Measurements from ENCODE around the gene C14orf132.

Gene C14orf132

DNA sequence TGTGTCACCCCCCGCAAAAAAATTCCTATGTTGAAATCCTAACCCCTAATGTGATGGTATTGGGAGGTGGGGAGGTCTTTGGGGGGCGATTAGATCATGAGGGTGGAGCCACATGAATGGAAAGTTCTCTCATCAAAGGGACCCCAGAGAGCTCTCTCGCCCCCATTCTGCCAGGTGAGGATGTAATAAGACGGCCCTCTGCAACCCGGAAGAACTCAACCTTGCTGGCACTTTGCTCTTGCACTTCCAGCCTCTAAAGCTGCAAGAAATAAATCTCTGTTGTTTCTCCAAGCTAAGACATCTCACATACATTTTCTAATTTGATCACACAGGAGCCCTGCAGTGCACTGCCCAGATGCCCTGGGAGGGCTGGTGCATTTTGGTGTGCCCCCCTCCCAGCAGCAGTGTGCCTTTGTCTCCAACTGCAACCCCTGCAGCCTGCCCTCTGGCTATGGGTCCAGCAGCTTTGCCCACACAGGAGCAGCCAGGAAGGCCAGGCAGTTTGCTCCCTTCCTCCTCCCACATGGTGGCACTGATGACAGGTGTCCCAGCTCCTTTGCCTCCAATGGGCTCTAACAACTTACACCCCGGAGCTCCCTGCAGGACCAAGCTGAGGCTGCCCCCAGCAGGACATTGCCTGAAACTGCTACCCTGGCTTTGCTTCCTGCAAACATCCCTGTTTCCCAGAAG is 59.3 kb downstream of the C14orf132 start:
- DNase-seq (ENCODE audit: low spot score), result peak; percentile 78

- DNase-seq (ENCODE audit: low spot score), result no peak
These were observed 59.8 kb downstream of the C14orf132 start for GRCh38 chr14:96098999-96099335.

DNA sequence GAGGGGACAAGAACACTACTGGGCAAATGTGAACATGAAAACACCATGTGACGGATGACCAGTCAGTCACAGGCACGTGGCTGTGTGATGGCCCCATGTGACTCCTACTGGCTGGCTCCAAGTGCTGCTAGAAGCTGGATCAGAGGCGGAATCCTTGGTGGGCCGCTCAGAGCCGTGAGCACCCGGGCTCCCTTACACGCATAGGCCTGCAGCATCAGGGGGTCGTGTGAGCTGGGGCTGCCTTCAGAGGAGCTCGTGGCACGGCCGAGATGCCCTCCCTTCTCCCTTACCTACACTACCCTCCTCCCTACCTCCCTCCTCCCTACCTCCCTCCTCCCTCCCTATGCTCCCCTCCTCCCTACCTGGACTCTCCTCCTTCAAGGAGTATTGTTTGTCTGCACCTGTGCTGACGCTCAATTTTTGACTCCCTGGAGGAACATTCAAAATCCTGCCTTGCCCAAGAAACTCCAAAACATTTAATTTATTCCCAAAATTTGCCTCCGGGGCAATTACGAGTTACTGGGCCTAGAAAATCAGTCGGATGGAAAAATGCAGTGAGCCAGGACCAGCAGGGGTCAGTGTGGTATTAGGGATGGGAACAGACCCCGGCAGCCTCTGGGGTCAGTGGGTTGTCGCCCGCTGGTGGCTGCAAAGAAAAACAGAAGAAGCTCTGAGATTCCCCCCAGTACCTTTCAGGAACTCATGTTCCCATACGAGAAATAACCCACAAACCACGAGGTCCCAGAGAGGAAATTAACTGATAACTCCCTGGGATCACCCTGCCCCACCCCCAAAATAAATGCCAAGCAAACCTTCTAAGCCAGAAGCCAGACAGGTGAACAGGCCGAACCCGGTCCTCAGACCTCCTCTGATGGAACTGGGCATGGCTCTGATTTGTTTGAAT is 61.3 kb downstream of the C14orf132 start:
- peak; percentile 87 for DNase-seq (ENCODE audit: low spot score)

- DNase-seq (ENCODE audit: low spot score), result peak; percentile 55
These were observed 63.1 kb downstream of the C14orf132 start for GRCh38 chr14:96102081-96102856.

DNA sequence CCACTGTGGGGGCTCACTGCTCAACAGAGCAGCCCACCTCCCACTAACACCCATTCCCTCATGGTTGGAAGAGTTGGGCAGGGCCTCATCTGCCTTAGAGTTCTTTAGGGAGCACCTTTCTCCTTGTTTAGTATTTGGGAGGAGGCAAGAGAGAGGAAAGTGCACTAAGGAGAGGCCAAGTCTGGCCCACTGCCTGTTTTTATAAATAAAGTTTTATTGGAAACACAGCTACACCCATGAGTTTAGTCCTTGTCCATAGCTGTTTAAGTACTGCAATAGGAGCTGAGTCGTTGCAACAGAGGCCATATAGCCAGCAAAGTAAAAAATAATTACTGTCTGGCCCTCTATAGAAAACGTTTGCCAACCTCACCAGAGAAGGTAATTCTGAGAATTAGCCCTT is 63.9 kb downstream of the C14orf132 start:
- no peak for DNase-seq (ENCODE audit: low spot score)

DNA sequence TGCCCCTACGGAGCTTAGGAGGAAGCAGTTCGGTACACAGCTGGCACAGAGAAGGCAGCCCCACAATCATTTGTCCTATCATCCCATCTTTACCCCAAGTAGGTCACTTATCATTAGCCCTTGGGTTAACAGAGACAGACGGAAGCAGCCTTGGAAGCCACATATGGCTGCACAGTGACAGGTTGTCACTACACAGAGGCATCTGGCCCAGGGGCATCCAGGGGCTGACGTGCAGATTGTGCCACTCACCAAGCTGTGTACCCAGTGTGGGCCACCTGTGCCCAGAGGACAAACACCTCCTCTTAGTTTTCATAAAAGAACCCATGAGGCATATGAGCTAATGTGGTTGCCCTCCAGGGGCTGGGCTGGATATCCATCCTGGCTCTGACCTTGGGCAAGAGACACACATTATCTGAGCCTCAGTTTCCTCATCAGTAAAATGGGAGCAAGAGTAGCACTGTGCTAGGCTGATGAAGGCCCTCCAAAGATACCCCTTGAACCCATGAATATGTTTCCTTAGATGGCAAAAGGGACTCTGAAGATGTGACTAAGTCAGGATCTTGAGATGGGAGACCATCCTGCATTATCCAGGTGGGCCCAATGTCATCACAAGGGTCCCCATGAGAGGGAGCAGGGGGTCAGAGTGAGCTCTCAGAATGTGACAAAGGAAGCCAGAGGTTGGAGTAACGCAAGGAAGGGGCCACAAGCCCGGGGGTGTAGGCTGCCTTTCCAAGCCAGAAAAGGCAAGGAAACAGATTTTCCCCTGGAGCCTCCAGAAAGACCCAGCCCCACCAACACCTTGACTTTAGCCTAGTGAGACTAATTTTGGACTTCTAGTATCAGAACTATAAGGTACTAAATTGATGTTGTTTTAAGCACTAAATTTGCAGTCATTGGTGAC is 64.6 kb downstream of the C14orf132 start:
- DNase-seq (ENCODE audit: low spot score), result no peak

DNA sequence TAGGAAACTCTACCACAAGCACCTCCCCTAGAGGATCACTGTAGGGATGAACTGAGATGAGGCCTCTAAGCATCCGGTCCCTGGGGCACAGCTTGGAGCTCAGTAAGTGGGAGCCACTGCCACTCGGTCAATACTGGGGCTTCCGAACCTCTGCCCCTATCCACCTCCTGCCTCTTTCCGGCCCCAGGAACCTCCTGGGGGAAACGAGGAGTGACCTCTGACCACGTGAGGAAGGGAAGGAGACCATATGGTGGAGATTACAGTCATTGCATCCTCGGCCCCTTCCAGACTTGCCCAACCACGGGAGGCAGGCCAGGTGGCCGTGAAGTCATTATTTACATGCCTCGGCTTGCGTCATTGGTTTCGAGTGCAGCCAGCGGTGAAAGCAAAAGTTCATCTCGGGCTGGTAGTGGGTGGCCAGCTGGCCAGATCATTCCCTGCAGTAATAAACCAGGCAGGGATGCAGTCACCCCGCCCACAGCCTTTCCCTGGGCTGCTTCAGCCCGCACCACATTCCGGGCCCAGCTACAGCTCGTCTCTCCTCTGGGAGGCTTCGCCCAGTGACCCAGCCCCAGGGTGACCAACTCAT is 65.4 kb downstream of the C14orf132 start:
- peak; percentile 96 for DNase-seq (ENCODE audit: low spot score)

DNA sequence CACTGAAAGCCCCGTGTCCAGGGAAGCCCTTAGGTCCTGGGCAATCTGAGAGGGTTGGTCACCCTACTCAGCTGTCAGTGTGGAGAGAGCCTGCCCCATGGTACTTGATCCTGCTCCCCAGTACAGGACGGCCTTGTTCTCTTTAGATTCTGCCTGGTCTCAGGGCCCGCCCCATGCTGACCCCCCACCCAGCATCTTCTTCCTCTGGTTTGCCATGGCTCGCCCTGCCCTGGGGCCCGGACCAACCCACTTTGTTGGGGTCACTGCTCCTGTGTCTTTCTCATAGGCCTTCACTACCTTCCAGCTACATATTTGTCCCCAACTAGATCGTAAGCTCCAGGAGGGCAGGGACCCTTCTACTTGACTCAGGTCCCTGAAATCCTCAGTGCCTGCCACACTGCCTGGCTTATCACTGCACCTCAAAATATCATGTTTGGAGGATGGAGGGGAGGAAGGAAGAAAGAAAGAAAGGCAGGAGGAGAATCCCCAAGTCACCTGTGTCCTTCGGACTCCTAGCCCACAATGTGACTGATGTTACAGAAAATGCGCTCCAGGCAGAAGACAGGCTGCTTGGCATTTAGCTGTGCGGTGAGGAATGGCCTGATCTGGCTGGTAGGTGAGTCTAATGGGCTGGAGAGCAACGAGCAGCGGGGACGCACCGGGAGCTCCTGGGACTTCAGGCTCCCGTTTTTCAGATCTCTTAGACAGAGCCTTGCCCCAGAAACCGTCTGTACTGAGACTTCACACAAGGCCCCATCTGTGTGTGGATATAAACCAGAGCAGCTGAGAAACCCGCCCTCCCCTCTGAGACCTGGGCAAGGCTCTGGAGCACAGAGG is 66.1 kb downstream of the C14orf132 start:
- no peak for DNase-seq (ENCODE audit: low spot score)

GRCh38 chr14:96105926-96106441 is 66.8 kb downstream of the C14orf132 start:
- peak; percentile 27 for DNase-seq (ENCODE audit: low spot score)

GRCh38 chr14:96106891-96107290 is 67.7 kb downstream of the C14orf132 start:
- DNase-seq (ENCODE audit: low spot score), result no peak

- DNase-seq (ENCODE audit: low spot score), result no peak
These were observed 69.1 kb downstream of the C14orf132 start for GRCh38 chr14:96108061-96108795.

DNA sequence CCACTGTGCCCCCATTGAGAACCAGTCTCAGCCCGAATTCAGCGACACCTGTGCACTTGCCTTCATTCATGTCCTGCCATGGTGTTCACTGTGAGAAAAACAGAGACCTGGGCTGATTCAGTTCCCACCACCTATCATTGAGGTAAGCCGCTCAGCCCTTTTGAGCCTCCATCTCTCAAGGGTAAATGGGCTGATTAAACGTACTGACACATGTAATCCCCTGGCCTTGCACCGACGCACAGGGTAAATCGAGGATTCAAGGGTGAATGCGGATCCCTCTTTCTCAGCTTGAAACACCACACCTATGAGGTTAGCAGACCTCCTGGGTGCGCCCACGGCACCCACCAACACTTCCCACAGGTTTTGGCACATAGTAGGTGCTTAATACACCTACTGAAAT is 69.7 kb downstream of the C14orf132 start:
- DNase-seq (ENCODE audit: low spot score), result no peak

- DNase-seq (ENCODE audit: low spot score), result no peak
These were observed 70.6 kb downstream of the C14orf132 start for GRCh38 chr14:96109596-96110355.

DNA sequence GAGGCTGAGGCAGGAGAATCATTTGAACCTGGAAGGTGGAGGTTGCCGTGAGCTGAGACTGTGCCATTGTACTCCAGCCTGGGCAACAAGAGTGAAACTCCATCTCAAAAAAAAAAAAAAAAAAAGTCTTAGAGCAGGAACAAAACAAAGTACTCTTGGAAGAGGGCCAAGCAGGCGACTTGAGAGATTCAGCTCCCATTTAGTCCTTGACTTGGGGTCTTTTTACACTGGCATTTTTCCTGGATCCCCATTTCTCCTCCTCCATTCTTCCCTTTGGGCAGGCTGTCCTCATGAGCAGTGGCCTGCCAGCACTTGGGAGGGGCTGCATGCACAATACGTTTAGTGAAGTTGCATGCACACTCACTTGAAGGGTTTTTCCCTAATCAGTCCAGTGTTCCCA is 72.9 kb downstream of the C14orf132 start:
- no peak for DNase-seq (ENCODE audit: low spot score)

GRCh38 chr14:96114002-96114401 is 74.8 kb downstream of the C14orf132 start:
- DNase-seq (ENCODE audit: low spot score), result no peak

- no peak for DNase-seq (ENCODE audit: low spot score)
These were observed 78.1 kb downstream of the C14orf132 start for GRCh38 chr14:96117101-96117897.

DNA sequence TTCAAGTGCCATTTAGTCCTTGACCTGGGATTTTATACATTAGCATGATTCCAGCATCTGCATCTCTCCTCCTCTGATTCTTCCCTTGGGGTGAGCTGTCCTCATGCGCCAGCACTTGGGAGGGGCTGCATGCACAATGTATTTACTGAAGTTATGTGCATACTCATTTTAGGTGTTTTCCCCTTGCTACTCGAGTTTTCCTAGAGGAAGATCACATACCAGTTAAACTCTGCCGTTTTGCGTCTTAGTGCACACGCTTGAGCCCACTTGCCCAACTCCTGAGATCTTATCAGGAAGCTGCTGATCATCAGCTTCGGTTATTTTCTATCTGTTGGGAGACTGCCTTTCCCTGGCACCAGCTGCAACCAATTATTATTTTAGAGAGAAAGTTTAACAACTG is 78.8 kb downstream of the C14orf132 start:
- no peak for DNase-seq (ENCODE audit: low spot score)

GRCh38 chr14:96118391-96118790 is 79.2 kb downstream of the C14orf132 start:
- no peak for DNase-seq (ENCODE audit: low spot score)
